ENCODE results near the gene PBX2.

PBX2 gene

DNA sequence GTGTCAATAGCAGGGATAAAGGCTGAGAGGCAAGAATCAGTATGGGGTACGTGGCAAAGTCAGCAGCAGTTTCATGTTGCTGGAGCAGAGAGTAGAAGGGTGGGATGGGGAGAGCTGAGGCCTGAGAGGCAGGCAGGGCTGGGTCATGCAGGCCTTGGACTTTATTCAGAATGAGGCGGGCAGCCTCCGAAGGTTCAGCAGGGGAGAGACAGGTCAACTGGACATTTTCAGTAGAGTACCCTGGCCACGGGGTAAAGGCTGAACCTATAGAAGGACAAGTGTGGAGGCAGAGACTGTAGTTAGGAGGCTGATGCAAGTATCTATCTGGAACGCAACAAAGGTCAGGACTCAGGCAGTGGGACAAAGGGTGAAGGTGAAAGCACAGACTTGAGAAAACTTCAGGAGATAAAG lies 20.2 kb upstream of the PBX2 start:
- Histone ChIP-seq H3K4me3 (replicated peaks; ENCODE audit: insufficient read depth, low read length) (no peak overlapping the region), H3K27ac (replicated peaks) (no peak overlapping the region), H3K27me3 (ENCODE audit: insufficient read depth, poor library complexity, severe bottlenecking) (no peaks in the 10 kb centered on the region)
- no peak for DNase-seq (ENCODE audit: low read depth in 1 of 2, low spot score in 1 of 2)
- TF ChIP-seq, protein P1, sequence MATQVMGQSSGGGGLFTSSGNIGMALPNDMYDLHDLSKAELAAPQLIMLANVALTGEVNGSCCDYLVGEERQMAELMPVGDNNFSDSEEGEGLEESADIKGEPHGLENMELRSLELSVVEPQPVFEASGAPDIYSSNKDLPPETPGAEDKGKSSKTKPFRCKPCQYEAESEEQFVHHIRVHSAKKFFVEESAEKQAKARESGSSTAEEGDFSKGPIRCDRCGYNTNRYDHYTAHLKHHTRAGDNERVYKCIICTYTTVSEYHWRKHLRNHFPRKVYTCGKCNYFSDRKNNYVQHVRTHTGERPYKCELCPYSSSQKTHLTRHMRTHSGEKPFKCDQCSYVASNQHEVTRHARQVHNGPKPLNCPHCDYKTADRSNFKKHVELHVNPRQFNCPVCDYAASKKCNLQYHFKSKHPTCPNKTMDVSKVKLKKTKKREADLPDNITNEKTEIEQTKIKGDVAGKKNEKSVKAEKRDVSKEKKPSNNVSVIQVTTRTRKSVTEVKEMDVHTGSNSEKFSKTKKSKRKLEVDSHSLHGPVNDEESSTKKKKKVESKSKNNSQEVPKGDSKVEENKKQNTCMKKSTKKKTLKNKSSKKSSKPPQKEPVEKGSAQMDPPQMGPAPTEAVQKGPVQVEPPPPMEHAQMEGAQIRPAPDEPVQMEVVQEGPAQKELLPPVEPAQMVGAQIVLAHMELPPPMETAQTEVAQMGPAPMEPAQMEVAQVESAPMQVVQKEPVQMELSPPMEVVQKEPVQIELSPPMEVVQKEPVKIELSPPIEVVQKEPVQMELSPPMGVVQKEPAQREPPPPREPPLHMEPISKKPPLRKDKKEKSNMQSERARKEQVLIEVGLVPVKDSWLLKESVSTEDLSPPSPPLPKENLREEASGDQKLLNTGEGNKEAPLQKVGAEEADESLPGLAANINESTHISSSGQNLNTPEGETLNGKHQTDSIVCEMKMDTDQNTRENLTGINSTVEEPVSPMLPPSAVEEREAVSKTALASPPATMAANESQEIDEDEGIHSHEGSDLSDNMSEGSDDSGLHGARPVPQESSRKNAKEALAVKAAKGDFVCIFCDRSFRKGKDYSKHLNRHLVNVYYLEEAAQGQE (IDR thresholded peaks at IDR 0.05; ENCODE audit: insufficient replicate concordance, low read depth): no peak
- no peak for TF ChIP-seq GABPA (IDR thresholded peaks at IDR 0.05; ENCODE audit: low read depth)

DNA sequence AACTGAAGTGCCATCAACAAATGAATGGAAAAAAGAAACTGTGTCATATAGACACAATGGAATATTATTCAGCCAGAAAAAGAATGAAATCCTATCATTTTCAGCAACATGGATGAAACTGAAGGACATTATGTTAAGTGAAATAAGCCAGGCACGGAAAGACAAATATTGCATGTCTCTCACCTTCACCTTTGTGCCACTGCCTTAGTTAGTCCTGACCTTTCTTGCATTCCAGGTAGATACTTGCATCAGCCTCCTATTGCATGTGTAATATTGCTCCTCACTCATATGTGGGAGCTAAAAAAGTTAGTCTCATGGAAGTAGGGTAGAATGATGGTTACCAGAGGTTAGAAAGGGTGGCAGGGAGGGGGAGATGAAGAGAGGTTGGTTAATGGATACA lies 19.0 kb upstream of the PBX2 start:
- Histone ChIP-seq H3K4me3 (replicated peaks; ENCODE audit: insufficient read depth, low read length) (no peak overlapping the region), H3K27me3 (ENCODE audit: insufficient read depth, poor library complexity, severe bottlenecking) (no peaks in the 10 kb centered on the region), H3K27ac (replicated peaks) (no peak overlapping the region)
- TF ChIP-seq GABPA (IDR thresholded peaks at IDR 0.05; ENCODE audit: low read depth) (no peak), POLR2AphosphoS5 (IDR thresholded peaks at IDR 0.05; ENCODE audit: low read depth) (no peak), SPI1 (IDR thresholded peaks at IDR 0.05; ENCODE audit: borderline replicate concordance, low read depth) (no peak)
- TF ChIP-seq, protein P1 (IDR thresholded peaks at IDR 0.05; ENCODE audit: insufficient replicate concordance, low read depth): no peak
- TF ChIP-seq, protein P2, sequence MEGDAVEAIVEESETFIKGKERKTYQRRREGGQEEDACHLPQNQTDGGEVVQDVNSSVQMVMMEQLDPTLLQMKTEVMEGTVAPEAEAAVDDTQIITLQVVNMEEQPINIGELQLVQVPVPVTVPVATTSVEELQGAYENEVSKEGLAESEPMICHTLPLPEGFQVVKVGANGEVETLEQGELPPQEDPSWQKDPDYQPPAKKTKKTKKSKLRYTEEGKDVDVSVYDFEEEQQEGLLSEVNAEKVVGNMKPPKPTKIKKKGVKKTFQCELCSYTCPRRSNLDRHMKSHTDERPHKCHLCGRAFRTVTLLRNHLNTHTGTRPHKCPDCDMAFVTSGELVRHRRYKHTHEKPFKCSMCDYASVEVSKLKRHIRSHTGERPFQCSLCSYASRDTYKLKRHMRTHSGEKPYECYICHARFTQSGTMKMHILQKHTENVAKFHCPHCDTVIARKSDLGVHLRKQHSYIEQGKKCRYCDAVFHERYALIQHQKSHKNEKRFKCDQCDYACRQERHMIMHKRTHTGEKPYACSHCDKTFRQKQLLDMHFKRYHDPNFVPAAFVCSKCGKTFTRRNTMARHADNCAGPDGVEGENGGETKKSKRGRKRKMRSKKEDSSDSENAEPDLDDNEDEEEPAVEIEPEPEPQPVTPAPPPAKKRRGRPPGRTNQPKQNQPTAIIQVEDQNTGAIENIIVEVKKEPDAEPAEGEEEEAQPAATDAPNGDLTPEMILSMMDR (IDR thresholded peaks at IDR 0.05; ENCODE audit: insufficient read depth, low read length): no peak
- no peak for DNase-seq (ENCODE audit: low read depth in 1 of 2, low spot score in 1 of 2)

DNA sequence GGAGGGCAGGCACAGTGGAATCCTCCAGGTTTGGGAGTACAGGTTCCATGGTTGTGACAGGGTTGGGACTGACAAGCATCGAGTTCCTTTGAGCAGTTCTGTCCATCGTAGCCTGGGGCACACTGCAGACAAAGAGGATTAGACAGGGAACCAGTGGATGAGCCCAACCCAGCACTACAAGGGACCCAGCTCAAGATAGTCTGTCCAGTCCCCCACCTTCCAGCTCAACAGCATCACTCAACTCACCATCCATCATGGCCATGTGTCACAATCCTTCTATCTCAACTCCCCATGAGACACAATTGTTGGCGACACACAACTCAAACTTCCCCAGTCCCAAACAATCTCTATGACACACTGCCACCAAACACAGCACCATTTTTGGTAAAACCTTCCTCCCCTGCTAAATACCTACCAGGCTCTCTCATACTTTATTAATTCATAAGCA lies 14.3 kb upstream of the PBX2 start:
- no peaks in the 10 kb centered on the region for H3K27me3 ChIP-seq (ENCODE audit: insufficient read depth, poor library complexity, severe bottlenecking)
- H3K27ac ChIP-seq (replicated peaks): no peak overlapping the region
- no peak overlapping the region for H3K4me3 ChIP-seq (replicated peaks; ENCODE audit: insufficient read depth, low read length)
- DNase-seq (ENCODE audit: low read depth in 1 of 2, low spot score in 1 of 2): no peak
- TF ChIP-seq POLR2AphosphoS5 (IDR thresholded peaks at IDR 0.05; ENCODE audit: low read depth) (no peak), GABPA (IDR thresholded peaks at IDR 0.05; ENCODE audit: low read depth) (no peak), SPI1 (IDR thresholded peaks at IDR 0.05; ENCODE audit: borderline replicate concordance, low read depth) (no peak)
- TF ChIP-seq, protein P1 (IDR thresholded peaks at IDR 0.05; ENCODE audit: insufficient replicate concordance, low read depth): no peak
- TF ChIP-seq, protein P2 (IDR thresholded peaks at IDR 0.05; ENCODE audit: insufficient read depth, low read length): no peak
